GM12872 (cell line): Measurements from ENCODE around the gene PRKCQ.

Experiments used
- CTCF ChIP-seq: IDR thresholded peaks from 3 replicates; pipeline ENCODE4 v1.5.1; 2011; ENCODE audit warnings: low read depth, mild to moderate bottlenecking, low read length, moderate library complexity; ENCODE audit not compliant: insufficient read depth

PRKCQ gene

DNA sequence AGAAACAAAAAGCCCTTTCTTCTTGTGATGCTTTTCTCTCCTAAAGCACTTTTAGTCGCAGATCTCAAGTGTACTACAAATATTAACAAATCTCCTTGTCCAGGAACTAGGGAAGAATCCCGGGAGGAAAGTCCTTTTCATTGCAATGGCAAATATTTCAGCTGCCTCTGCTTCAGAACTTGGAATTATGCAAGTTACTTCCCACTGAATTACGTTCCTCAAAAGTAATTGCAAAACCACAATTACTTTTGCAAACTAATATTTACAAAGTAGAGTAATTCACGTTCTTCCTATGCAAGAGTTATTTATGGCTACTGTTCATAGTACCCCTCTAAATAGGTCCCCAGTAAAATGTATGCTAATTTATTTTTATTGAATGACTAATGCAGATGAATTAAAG is 14.5 kb downstream of the PRKCQ start:
- TF ChIP-seq CTCF = no peak

DNA sequence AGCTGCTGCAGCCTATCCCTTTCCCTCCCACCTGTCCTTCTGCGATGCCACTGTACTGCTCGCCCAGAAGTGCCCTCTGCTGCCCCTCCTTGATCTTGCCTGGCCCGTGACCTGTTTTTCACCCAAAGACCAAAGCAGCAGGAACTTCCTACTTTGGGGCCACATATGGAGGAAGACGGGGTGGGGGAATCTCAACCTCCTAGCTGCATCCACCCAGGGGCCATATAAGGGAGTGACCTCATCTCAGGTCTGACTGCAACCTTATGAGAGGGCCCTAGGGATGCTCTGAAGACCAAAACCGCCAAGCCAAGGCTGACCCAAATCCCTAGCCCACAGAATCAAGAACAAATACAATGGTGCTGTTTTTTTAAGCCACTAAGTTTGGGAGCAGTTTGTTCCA is 15.7 kb downstream of the PRKCQ start:
- no peak for TF ChIP-seq CTCF

- TF ChIP-seq CTCF = no peak
Measured at GRCh38 chr10:6563731-6564130, 16.3 kb downstream of the PRKCQ start.

DNA sequence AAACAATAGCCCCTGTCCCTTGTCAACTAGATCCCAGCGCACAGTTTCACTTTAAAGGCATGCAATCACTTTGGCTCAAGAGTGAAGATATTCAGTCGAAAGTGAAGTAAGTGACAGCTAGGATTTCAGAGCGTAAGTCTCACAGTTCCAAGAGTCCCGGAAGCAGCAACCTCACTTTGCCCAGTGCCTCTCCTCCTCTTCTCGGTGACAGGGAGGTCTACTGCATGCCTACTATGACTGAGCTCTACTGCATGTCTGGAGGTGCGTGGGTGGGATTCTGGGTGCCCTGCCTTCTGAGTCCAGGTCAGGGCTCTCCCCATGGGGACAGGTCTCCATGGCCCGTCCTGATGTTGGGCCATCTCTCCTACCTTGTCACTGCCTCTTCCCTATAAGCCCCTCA is 17.0 kb downstream of the PRKCQ start:
- no peak for TF ChIP-seq CTCF

DNA sequence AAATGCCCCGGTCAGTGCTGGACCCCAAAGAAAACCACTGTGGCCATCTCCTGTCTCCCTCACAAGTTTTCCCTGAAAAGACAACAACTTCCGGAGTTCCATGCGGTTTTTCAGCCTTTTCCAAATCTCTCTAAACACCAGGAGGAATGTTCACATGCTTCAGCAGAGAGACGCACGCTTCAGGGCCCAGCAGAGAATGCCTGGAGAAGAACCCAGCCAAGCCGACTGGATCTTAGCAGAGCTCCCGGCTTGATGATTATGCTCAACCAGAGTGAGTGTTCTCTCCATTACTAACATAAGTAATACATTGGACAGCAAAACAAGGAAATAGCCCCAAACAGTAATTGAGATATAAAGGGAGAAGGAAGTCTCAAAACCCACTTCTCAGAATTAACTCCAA is 17.9 kb downstream of the PRKCQ start:
- no peak for TF ChIP-seq CTCF

- TF ChIP-seq CTCF = no peak
Measured at GRCh38 chr10:6561552-6561951, 18.5 kb downstream of the PRKCQ start.

DNA sequence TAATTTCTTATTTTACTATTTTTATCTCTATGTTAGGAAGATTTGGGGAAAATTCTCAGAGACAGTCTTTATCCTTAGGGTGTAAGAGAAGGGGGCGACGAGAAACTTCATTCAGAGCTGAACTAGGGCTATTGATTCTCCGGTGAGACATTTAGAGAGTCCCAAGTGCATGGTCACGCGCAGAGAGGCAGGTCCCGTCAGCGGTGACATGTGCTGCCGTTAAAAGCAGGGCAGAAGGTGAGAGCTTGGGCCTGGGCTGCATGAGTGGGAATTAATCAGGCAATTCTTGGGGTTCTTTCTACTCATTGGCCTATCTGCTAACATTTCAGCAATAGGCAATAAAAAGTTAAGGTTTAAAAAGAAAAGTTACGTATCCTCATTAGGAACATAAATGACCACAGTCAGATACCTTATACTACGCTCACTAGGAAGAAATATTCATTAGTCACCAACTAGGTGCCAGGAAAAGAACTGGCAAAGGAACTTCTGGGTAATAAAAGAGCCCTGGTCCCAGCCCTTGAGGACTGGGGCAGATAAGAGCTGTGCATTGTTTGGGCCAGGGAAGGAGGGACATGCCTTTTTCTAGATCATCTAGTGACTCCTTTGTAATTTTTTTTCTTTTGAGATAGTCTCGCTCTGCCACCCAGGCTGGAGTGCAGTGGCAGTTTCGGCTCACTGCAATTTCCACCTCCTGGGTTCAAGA is 21.2 kb downstream of the PRKCQ start:
- TF ChIP-seq CTCF = no peak

GRCh38 chr10:6558272-6558671 is 21.8 kb downstream of the PRKCQ start:
- no peak for TF ChIP-seq CTCF
